Dermis microvascular lymphatic vessel endothelial cell (primary cell): ENCODE results near the gene NAP1L4. TPM values are rescaled to one million over a fixed set of nuclear protein-coding genes. Genes with fewer than 3 reads are reported as not detected.
A peak's percentile ranks its signal among the peaks of the same experiment; 100 is the strongest.

Experiments
- DNase-seq, 2 donors: peaks; one replicate each; pipeline versions ENCODE4 v3.0.0 to v3.0.0-alpha.2; 2010; ENCODE audit warnings: low read depth in 2 of 2
- total RNA-seq: library from RNA; depleted of rRNA; stranded (reverse); fragments of >200 nt; gene quantifications from 2 replicates; pipeline ENCODE4 v1.2.1, GENCODE V29; 2014

Gene NAP1L4
- total RNA-seq, 1 donor from 2014 or later, result 105 TPM

- DNase-seq, result no peak
Measured at GRCh38 chr11:2995893-2996554, 3.9 kb upstream of the NAP1L4 start.

- DNase-seq, result no peak
Measured at GRCh38 chr11:2995031-2995561, 3.0 kb upstream of the NAP1L4 start.

- no peak for DNase-seq
Measured at GRCh38 chr11:2994336-2994730, 2.2 kb upstream of the NAP1L4 start.

- DNase-seq, result no peak
Measured at GRCh38 chr11:2992997-2993325, 832 bp upstream of the NAP1L4 start.

- DNase-seq, result peak in 1 of 2 donors; percentile 46
Measured at GRCh38 chr11:2991452-2992233, 486 bp downstream of the NAP1L4 start.

GRCh38 chr11:2990617-2991451, 1.3 kb downstream of the NAP1L4 start:
- DNase-seq, result peak in 1 of 2 donors; percentile 34

GRCh38 chr11:2989551-2989950, 2.6 kb downstream of the NAP1L4 start:
- no peak for DNase-seq

- DNase-seq, result peak in 1 of 2 donors; percentile 15
Measured at GRCh38 chr11:2989006-2989405, 3.1 kb downstream of the NAP1L4 start.

- DNase-seq, result no peak
Measured at GRCh38 chr11:2987881-2988861, 4.0 kb downstream of the NAP1L4 start.

- DNase-seq, result no peak
Measured at GRCh38 chr11:2983908-2984307, 8.2 kb downstream of the NAP1L4 start.

GRCh38 chr11:2982214-2982613, 9.9 kb downstream of the NAP1L4 start:
- DNase-seq, result no peak

GRCh38 chr11:2981130-2981529, 11.0 kb downstream of the NAP1L4 start:
- no peak for DNase-seq

- DNase-seq, result no peak
Measured at GRCh38 chr11:2980168-2980840, 11.8 kb downstream of the NAP1L4 start.

- DNase-seq, result no peak
Measured at GRCh38 chr11:2977113-2977512, 15.0 kb downstream of the NAP1L4 start.

GRCh38 chr11:2976294-2977063, 15.7 kb downstream of the NAP1L4 start:
- DNase-seq, result no peak

- DNase-seq, result peak; percentile 52 to 61
Measured at GRCh38 chr11:2975594-2975993, 16.5 kb downstream of the NAP1L4 start.

GRCh38 chr11:2974272-2974671, 17.9 kb downstream of the NAP1L4 start:
- no peak for DNase-seq

GRCh38 chr11:2968341-2968900, 23.7 kb downstream of the NAP1L4 start:
- DNase-seq, result no peak

GRCh38 chr11:2964782-2965181, 27.3 kb downstream of the NAP1L4 start:
- no peak for DNase-seq
